Measurements from ENCODE around the gene FTMT.
"Not testable (repeated sequence)": the region's sequence is repeated elsewhere in the genome, so short reads cannot be mapped to it uniquely, and the experiment has no call there.

The FTMT gene

GRCh38 chr5:121851643-121852574, at the start of gene FTMT:
Gene FTMT (plus strand): TSS chr5:121851882. CDS start chr5:121851964, 82 bp downstream.
- DNase-seq, result peak; percentile 31

GRCh38 chr5:121805251-121805650, 46.4 kb upstream of the FTMT start:
- not testable (repeated sequence) for DNase-seq

GRCh38 chr5:121805911-121806310, 45.8 kb upstream of the FTMT start:
- no peak for DNase-seq

DNA sequence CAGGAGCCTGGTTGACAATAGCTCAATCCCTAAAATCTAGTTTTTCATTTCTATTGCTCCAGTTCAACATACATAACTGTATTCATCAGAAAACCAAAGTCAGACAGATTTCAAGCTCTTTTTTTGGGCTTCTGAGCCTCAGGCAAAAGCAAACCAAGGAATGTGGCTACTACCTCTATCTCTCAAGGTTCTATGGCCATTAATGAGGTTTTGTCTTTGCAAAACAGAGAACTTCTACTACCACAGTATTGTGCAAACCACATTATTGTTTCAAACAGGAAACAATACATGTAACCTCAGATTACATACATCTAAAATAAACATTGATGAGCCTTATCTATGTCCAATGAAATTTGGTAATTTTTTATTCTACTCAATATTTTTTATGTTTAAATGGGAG, 35.5 kb upstream of the FTMT start:
- no peak for DNase-seq

DNA sequence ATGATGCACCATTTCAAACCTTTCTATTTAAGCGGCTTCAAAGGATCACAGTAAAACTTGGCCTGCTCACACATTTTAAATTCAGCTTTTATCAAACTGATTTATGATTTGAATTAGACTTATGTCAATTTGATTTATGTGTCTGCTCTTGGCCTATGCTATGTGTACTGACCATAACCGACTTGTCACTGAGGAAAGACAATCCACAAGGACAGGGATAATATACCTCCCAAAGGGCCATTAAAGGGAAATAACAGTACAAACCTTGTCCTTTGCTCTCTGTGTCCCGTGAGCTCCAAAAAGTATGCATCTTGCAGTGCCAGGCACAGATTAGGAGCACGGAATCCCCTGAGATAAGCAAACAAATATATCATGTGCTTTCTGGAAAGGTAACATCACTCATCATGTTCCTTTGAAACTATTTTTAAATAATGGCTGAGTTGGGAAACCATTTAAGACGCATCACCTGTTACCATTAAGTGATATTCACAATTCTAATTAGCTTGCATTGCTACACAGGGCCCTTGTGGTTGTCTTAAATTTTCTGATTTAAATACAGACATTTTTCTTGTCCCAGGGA, 31.9 kb upstream of the FTMT start:
- DNase-seq, result no peak

DNA sequence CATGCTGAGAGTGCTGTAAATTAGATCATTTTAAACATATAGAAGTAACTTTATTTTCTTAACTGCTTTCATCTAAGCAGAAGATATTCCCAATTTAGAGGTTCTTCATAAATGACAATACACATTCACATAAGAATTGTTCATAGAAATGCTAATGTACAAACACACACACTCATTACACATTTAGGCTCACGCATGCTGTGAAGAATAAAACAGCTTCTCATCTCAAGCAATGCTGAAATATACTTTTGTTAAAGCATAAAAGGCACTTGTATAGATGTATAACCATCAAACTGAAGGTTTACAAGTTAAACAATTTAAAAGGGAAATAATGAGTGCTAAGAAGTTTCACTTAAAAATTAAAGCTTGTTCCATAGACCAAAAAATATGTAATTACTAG, 18.1 kb upstream of the FTMT start:
- DNase-seq, result no peak

DNA sequence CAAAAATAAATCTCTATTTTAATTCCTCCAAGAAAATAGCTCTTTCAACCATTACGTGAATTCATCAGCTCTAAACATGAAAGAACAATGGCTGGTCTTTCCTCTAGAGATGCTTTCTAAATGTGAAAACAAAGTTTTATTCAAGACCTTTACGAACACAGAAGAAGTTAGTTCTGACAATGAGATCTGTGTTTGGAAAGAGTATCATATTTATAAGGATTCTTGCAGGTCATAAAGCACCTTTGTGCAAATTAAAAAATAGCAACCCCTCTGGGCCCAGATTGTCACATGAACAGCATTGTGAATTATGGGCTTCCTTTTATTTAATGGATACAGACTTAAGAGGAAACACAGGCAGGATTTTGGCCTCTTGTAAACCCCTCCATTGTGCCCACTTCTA, 17.7 kb upstream of the FTMT start:
- no peak for DNase-seq

GRCh38 chr5:121841892-121842291, 9.8 kb upstream of the FTMT start:
- no peak for DNase-seq

GRCh38 chr5:121850272-121850671, 1.4 kb upstream of the FTMT start:
- no peak for DNase-seq

GRCh38 chr5:121853850-121854249, 2.2 kb downstream of the FTMT start:
- no peak for DNase-seq

- DNase-seq, result no peak
Observed at GRCh38 chr5:121862801-121863200, 11.1 kb downstream of the FTMT start.

DNA sequence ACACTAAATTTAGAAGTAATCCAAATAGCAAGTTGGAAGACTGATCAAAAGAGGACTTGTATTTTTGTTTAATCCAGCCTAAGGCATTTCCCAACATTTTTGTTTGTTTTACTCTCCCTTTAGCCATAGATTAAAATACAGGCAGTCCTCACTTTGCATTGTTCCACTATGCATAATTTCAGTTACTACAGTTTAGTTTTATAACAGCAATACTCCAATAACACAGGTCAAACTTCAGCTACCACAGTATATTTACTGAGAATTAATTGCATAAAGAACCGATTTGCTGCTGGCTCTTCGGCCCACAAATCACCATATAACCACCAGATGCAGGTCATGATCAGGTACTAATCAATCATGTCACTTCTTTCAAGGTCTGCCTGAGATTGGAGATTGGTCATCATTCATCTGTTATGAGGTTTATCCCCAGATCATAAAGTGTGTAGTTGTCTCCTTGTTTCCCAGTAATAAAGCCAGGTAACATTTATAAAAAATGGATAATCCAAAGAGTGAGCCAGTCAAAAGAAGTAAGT, 12.1 kb downstream of the FTMT start:
- DNase-seq, result no peak

DNA sequence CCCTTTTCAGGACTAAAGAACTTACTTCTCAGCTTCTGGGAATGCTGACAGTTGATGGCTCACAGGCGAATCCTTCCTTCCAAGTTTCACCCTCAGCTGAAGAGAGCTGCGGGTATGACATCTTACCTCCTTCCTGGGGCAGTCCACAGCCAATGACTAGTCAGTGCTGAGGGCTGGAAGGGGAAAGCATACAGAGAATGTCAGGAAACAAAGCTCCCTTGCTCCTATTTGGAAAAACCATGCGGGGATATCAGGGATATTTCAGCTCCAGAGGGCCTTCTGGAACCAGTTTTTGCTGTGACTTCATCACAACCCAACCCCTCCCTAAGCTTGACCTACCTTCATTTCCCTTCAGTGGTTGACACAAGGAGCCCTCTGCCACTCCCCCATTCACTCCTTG, 15.7 kb downstream of the FTMT start:
- no peak for DNase-seq

DNA sequence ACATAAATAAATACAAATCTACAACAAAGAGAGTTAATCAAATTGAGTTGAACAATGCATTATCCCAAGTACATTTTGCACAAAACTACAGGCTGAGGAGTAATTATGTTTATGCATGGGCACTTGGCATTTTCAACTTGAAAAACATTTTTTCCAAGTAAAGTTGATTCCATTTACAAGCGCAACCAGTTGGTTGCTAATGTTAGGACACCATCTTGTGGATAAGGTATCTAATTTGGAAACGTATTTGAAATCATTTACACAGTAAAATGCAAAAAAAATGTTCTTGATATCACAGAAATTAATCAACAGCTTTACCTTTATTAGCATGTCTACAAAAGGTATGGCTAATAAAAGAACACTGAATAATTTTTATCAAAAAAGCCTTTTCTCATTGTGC, 18.8 kb downstream of the FTMT start:
- peak; percentile 53 for DNase-seq

- no peak for DNase-seq
Observed at GRCh38 chr5:121872856-121873255, 21.2 kb downstream of the FTMT start.

DNA sequence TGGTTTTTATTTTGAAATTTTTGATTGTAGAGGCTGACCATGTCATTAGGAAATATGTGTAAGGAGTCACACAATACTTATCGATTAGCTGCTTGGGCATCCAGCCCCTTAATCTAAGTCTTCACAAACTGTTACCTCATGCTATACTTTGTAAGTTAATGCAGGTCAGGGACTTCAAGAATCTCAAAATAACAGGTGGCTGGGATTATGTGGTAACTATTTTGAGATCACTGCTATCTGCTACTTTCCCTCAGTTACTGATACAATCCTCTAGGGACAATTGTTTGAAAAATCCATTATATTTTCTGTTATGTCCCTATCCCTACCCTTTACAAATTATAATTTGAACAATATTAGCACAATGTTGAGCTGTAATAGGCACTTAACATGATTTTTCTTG, 21.7 kb downstream of the FTMT start:
- no peak for DNase-seq

DNA sequence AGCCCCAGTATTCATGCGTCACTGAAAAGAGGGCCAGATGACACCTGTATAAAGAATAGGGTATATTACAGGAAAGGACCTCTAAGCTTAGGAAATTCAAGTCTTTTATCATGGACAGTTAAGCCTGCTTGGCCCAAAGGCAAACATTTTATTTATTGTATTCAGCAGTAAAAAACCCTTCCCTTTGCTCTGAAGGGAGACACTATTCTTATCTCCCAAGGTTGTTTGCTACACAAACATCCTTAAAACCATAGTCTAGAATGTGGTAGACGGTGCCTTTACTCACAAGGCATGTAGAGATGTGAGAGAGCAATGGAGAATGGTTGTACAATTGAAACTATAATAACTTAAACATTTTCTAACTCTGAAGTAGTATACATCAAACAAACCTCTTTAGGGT, 33.9 kb downstream of the FTMT start:
- no peak for DNase-seq

DNA sequence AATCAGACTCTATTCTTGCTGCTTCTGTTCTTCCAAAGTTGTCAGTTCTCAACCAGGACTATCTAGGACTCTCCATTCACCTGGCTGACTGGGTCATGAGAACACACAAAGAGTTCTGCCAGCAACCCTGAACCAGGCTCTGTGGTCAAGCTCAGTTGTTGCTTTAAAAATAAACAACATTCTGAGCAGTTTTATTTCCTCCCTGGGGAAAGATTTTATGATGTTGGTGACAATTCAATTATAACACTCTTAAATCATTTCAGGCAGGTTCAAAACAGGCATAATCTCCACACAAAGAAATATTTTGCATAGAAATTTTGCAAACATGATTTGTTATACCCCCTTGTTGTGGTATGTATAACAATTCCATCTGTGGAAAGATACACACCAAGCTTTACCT, 36.0 kb downstream of the FTMT start:
- DNase-seq, result no peak

DNA sequence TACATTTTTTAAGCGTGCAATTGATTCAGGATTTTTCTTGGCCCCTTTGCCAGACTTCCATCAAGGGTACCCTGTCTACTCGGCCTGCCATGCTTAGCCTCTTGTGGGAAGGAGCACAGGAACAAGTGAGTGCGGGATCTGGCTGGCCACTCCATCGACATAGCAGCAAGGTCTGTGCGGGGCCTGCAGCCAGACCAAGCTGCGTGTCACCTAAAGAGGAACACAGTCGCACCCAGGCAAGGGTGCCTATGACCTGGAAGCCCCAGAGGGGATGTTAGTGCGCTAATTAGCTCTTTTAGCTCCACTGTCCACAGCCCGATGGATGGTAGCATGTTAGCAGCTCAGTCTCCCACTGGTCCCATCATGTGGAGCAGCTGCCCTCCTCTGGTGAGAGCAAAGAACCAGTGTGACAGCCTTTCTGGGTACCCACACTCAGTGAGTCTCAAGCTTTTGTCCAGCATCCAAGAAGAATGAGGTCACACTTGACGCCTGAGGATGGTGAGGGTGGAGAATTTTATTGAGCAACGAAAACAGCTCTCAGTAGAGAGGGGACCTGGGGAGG, 38.7 kb downstream of the FTMT start:
- no peak for DNase-seq

DNA sequence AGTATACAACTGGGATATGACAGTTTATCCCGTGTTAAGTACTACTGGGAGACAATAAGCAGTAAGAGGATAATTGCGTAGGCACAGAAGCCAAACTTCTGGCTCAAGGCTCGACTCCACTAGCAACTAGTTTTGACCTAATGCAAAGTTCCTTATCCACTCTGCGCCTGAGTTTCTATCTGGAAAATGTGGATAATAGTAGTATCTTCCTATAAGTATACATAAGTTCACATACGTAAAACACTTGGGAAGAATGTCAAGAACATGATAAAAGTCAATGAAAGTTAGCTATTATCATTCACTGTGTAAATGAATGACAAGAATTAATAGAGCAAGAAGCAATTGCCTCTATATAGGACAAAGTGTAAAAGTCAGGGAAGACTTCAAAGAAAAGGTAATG, 45.7 kb downstream of the FTMT start:
- DNase-seq, result no peak

DNA sequence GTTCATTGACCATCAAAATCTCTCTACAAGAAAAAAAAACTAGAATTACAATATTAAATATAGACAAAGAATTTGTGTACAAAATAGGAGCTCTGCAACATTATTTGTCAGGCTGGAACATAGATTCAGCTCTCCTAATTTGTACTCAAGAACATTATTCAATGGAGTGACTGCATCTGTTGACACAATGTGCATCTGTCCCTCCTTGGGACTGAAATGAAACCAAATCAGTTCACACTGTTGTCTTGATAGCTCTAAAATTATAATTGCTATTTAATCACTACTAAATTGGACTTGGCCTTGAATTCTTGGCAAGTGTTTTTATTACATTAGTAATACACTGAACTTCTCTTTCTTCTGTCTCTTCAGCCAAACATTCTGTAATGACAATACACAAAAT, 47.7 kb downstream of the FTMT start:
- no peak for DNase-seq
